Ascending aorta (tissue), 2 donors: ENCODE data around the gene SLC8A2. TPM values are rescaled to one million over a fixed set of nuclear protein-coding genes. Genes with fewer than 3 reads are reported as not detected.
A peak's percentile ranks its signal among the peaks of the same experiment; 100 is the strongest.

Experiments
- DNase-seq, 2 donors: peaks; one replicate each; pipeline ENCODE4 v3.0.0-alpha.2; 2019; ENCODE audit warnings: low spot score in 2 of 2
- H3K27ac ChIP-seq, 2 donors: fragments of 200-600 bp; sonication (generic); one replicate each; pipeline ENCODE4 v1.5.1; 2016 to 2017; ENCODE audit warnings: mild to moderate bottlenecking in 1 of 2
- H3K27me3 ChIP-seq: fragments of 200-600 bp; sonication (generic); one replicate; pipeline ENCODE4 v1.5.1; 2017
- H3K36me3 ChIP-seq, 2 donors: fragments of 200-600 bp; sonication (generic); one replicate each; pipeline ENCODE4 v1.5.1; 2016
- H3K4me1 ChIP-seq, 2 donors: fragments of 200-600 bp; sonication (generic); one replicate each; pipeline ENCODE4 v1.5.1; 2016 to 2017; ENCODE audit warnings: mild to moderate bottlenecking in 1 of 2
- H3K4me3 ChIP-seq, 2 donors: fragments of 200-600 bp; sonication (generic); one replicate each; pipeline ENCODE4 v1.5.1; 2016 to 2017; ENCODE audit warnings: mild to moderate bottlenecking in 1 of 2
- H3K9me3 ChIP-seq, 2 donors: fragments of 200-600 bp; sonication (generic); one replicate each; pipeline ENCODE4 v1.5.1; 2016
- CTCF ChIP-seq, 3 experiments: fragments of 200-600 bp in 2 of 3; fragments of 450-650 bp in 1 of 3; sonication (generic) in 2 of 3; IDR thresholded peaks; one replicate each; pipeline ENCODE4 v1.5.1; 2016 to 2019; ENCODE audit warnings: antibody characterized with exemption in 3 of 3, mild to moderate bottlenecking in 1 of 3, moderate library complexity in 1 of 3
- intact Hi-C: fragments of 100-400 bp; cut with DNase I; formaldehyde crosslinking; loops from one replicate; pipeline ENCODE4 v1.15.1; 2023
- total RNA-seq: library from RNA; depleted of rRNA; stranded (reverse); fragments of >200 nt; gene quantifications from one replicate; pipeline ENCODE4 v1.1.0, GENCODE V29; 2016

The SLC8A2 gene
- total RNA-seq = not detected

DNA sequence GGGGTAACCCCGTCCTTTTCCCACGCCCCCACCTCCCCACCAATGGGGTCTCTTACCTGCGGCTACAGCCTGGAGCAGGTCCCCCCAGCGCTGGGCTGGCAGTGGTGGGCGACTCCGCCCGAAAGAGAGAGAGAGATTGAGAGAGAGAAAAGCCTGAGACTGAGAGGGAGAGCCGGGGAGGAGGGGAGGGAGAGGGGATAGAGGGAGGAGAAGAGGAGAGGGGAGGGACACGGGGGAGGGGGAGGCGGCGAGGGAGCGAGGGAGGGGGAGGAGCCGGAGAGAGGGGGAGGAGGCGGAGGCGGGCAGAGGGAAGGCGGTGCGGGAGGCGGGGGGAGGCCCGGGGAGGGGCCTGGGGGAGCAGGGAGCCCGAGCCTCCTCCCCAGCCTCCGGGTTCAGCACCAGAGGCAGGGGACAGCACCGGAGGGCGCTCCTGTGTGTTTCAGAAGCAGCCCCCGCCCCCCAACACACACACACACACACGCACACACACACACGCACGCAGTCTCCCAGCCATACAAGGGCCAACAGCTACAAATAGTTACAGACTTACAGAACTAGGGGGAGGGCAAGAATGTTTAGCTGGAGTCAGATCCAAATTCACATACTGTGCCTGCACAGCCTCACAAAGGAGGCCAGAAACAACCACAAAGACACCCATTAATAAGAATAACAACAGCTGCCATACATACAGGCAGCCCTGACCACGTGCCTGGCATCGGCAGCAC lies at the start of gene SLC8A2:
SLC8A2 (minus strand) TSS at position 161 of the 725 bp plus-strand sequence. CDS start 5,490 bp downstream, outside the sequence.
- no peaks in the 10 kb centered on the region for H3K27me3 ChIP-seq
- H3K27ac ChIP-seq = no peak within 1 kb of the TSS
- DNase-seq = peak; percentile 43 to 90
- H3K36me3 ChIP-seq = no peaks in the 10 kb centered on the region
- intact Hi-C loops = no loop called here
- no peak for TF ChIP-seq CTCF (IDR thresholded peaks at IDR 0.05)
- peaks cover 12 to 16% of the 10 kb centered on the region in 2 donors for H3K4me1 ChIP-seq
- no peaks in the 10 kb centered on the region for H3K9me3 ChIP-seq
- H3K4me3 ChIP-seq = peak within 1 kb of the TSS; percentile 4 to 60

GRCh38 chr19:47520839-47521238 lies 49.1 kb upstream of the SLC8A2 start:
- DNase-seq = no peak
- Histone ChIP-seq H3K27ac (no peak overlapping the region), H3K9me3 (no peaks in the 10 kb centered on the region), H3K4me3 (no peak overlapping the region), H3K36me3 (no peaks in the 10 kb centered on the region), H3K4me1 (no peaks in the 10 kb centered on the region), H3K27me3 (no peaks in the 10 kb centered on the region)
- intact Hi-C loops = no loop called here
- no peak for TF ChIP-seq CTCF (IDR thresholded peaks at IDR 0.05)

- Histone ChIP-seq H3K27ac (no peak overlapping the region), H3K4me3 (no peak overlapping the region), H3K4me1 (no peaks in the 10 kb centered on the region), H3K27me3 (no peaks in the 10 kb centered on the region), H3K9me3 (no peaks in the 10 kb centered on the region), H3K36me3 (no peaks in the 10 kb centered on the region)
- no peak for TF ChIP-seq CTCF (IDR thresholded peaks at IDR 0.05)
- intact Hi-C loops = no loop called here
- no peak for DNase-seq
Measured at GRCh38 chr19:47520343-47520806, 48.7 kb upstream of the SLC8A2 start.

GRCh38 chr19:47518854-47519253 lies 47.2 kb upstream of the SLC8A2 start:
- Histone ChIP-seq H3K27ac (no peak overlapping the region), H3K4me1 (peaks cover 0 to 4% of the 10 kb centered on the region in 2 donors), H3K27me3 (no peaks in the 10 kb centered on the region), H3K36me3 (no peaks in the 10 kb centered on the region), H3K4me3 (no peak overlapping the region), H3K9me3 (no peaks in the 10 kb centered on the region)
- no peak for TF ChIP-seq CTCF (IDR thresholded peaks at IDR 0.05)
- intact Hi-C loops = no loop called here
- DNase-seq = no peak

- no peak for DNase-seq
- H3K27me3 ChIP-seq = no peaks in the 10 kb centered on the region
- peaks cover 0 to 9% of the 10 kb centered on the region in 2 donors for H3K4me1 ChIP-seq
- no peak overlapping the region for H3K27ac ChIP-seq
- no peaks in the 10 kb centered on the region for H3K9me3 ChIP-seq
- no peaks in the 10 kb centered on the region for H3K36me3 ChIP-seq
- TF ChIP-seq CTCF (IDR thresholded peaks at IDR 0.05) = no peak
- intact Hi-C loops = no loop called here
- no peak overlapping the region for H3K4me3 ChIP-seq
Measured at GRCh38 chr19:47518139-47518538, 46.4 kb upstream of the SLC8A2 start.
